HUES48 (cell line): Measurements from ENCODE around the gene MUC5AC.
A peak's percentile ranks its signal among the peaks of the same experiment; 100 is the strongest.
"Not testable (repeated sequence)": the region's sequence is repeated elsewhere in the genome, so short reads cannot be mapped to it uniquely, and the experiment has no call there.

Experiments
- H3K27ac ChIP-seq: one replicate; pipeline ENCODE4 v1.7.0; 2013; ENCODE audit warnings: low read depth, low read length, inconsistent platforms
- H3K27me3 ChIP-seq: 2 replicates; pipeline ENCODE4 v1.6.1; 2013; ENCODE audit warnings: mild to moderate bottlenecking, low read length; ENCODE audit not compliant: control insufficient read depth, insufficient read depth
- H3K36me3 ChIP-seq: 2 replicates; pipeline ENCODE4 v1.6.1; 2013; ENCODE audit warnings: low read length; ENCODE audit not compliant: control insufficient read depth, insufficient read depth
- H3K4me1 ChIP-seq: 2 replicates; pipeline ENCODE4 v1.6.1; 2013; ENCODE audit warnings: mild to moderate bottlenecking, low read length; ENCODE audit not compliant: control insufficient read depth, insufficient read depth
- H3K4me3 ChIP-seq: 2 replicates; pipeline ENCODE4 v1.5.1; 2013; ENCODE audit warnings: mild to moderate bottlenecking, low read depth, low read length
- H3K9ac ChIP-seq: 2 replicates; pipeline ENCODE4 v1.6.1; 2013; ENCODE audit warnings: mild to moderate bottlenecking, low read depth, low read length, moderate library complexity
- H3K9me3 ChIP-seq: 2 replicates; pipeline ENCODE4 v1.6.1; 2013; ENCODE audit warnings: low read length; ENCODE audit not compliant: control insufficient read depth, insufficient read depth

MUC5AC gene

GRCh38 chr11:1152316-1153104, 5.2 kb upstream of the MUC5AC start:
- Histone ChIP-seq H3K9me3 (peaks cover 10% of the 10 kb centered on the region), H3K9ac (no peak overlapping the region), H3K27ac (peak overlapping the region; percentile 6), H3K27me3 (no peaks in the 10 kb centered on the region), H3K36me3 (no peaks in the 10 kb centered on the region), H3K4me3 (no peak overlapping the region), H3K4me1 (no peaks in the 10 kb centered on the region)

- H3K27me3 ChIP-seq: no peaks in the 10 kb centered on the region
- no peaks in the 10 kb centered on the region for H3K4me1 ChIP-seq
- H3K9ac ChIP-seq: no peak overlapping the region
- H3K9me3 ChIP-seq: peaks cover 5% of the 10 kb centered on the region; the same call in 1 of the 2 replicates
- H3K4me3 ChIP-seq: no peak overlapping the region
- H3K27ac ChIP-seq: peak overlapping the region; percentile 17
- no peaks in the 10 kb centered on the region for H3K36me3 ChIP-seq
Measured at GRCh38 chr11:1153105-1153950, 4.4 kb upstream of the MUC5AC start.

GRCh38 chr11:1153951-1154493, 3.7 kb upstream of the MUC5AC start:
- Histone ChIP-seq H3K4me3 (no peak overlapping the region), H3K9ac (no peak overlapping the region), H3K27ac (peak overlapping the region; percentile 17), H3K27me3 (no peaks in the 10 kb centered on the region), H3K4me1 (no peaks in the 10 kb centered on the region), H3K9me3 (peaks cover 5% of the 10 kb centered on the region; the same call in 1 of the 2 replicates), H3K36me3 (no peaks in the 10 kb centered on the region)

- not testable (repeated sequence) for H3K27me3 ChIP-seq, H3K9ac ChIP-seq, H3K4me1 ChIP-seq, H3K27ac ChIP-seq, H3K36me3 ChIP-seq, H3K9me3 ChIP-seq, H3K4me3 ChIP-seq
Measured at GRCh38 chr11:1154656-1155055, 3.1 kb upstream of the MUC5AC start.

GRCh38 chr11:1155274-1155693, 2.5 kb upstream of the MUC5AC start:
- Histone ChIP-seq H3K27me3 (no peaks in the 10 kb centered on the region), H3K36me3 (no peaks in the 10 kb centered on the region), H3K9ac (no peak overlapping the region), H3K4me3 (no peak overlapping the region), H3K4me1 (no peaks in the 10 kb centered on the region), H3K9me3 (peaks cover 5% of the 10 kb centered on the region; the same call in 1 of the 2 replicates), H3K27ac (no peak overlapping the region)

- Histone ChIP-seq H3K9me3 (peaks cover 5% of the 10 kb centered on the region; the same call in 1 of the 2 replicates), H3K27me3 (no peaks in the 10 kb centered on the region), H3K27ac (no peak overlapping the region), H3K4me1 (no peaks in the 10 kb centered on the region), H3K4me3 (no peak overlapping the region), H3K9ac (no peak overlapping the region), H3K36me3 (no peaks in the 10 kb centered on the region)
Measured at GRCh38 chr11:1156506-1157340, 1.0 kb upstream of the MUC5AC start.

- peaks cover 5% of the 10 kb centered on the region; the same call in 1 of the 2 replicates for H3K9me3 ChIP-seq
- H3K27me3 ChIP-seq: no peaks in the 10 kb centered on the region
- H3K36me3 ChIP-seq: no peaks in the 10 kb centered on the region
- no peaks in the 10 kb centered on the region for H3K4me1 ChIP-seq
- no peak overlapping the region for H3K4me3 ChIP-seq
- H3K9ac ChIP-seq: no peak overlapping the region
- H3K27ac ChIP-seq: no peak overlapping the region
Measured at GRCh38 chr11:1157341-1157644, 460 bp upstream of the MUC5AC start.

GRCh38 chr11:1158681-1159487, 1.1 kb downstream of the MUC5AC start:
- Histone ChIP-seq H3K27ac (no peak overlapping the region), H3K9ac (no peak overlapping the region), H3K4me3 (no peak overlapping the region), H3K4me1 (no peaks in the 10 kb centered on the region), H3K27me3 (no peaks in the 10 kb centered on the region), H3K9me3 (peaks cover 5% of the 10 kb centered on the region; the same call in 1 of the 2 replicates), H3K36me3 (no peaks in the 10 kb centered on the region)

- H3K36me3 ChIP-seq, H3K9me3 ChIP-seq, H3K4me1 ChIP-seq, H3K4me3 ChIP-seq, H3K27ac ChIP-seq, H3K27me3 ChIP-seq, H3K9ac ChIP-seq: not testable (repeated sequence)
Measured at GRCh38 chr11:1159488-1160220, 1.9 kb downstream of the MUC5AC start.
